ENCODE data around the gene PDSS2.

The PDSS2 gene

DNA sequence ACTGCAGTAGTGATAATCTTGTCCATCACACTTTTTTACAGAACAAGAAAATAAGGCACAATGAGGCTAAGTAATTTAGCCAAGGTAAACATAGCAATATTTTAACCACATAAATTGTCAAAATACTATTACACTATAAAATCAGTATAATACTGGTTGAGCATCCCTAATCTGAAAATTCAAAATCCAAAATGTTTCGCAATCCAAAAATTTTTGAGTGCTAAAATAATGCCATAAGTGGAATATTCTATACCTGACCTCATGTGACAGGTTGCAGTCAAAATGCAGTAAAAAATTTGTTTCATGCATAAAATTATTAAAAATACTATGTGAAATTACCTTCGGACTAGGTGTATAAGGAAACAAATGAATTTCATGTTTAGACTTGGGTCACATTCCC lies 101.5 kb downstream of the PDSS2 start:
- DNase-seq: no peak

DNA sequence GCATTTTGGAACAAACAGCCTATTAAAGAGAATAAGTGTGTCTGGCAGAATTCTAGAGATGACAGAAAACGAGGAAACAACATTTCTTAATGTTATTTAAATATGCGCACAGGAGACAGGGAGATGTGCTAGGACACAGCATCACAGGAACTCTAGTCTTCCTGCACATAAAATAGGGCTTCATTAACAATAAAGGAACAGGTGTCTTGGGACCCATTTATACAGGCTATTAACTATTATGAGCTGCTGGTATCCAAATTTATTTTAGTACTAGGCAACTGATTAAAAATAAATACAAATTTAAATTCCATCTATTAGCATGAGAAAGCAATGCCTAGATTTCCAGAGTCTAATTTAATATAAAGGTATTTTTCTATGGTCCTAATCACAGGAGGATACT lies 102.3 kb downstream of the PDSS2 start:
- no peak for DNase-seq

- no peak for DNase-seq
Measured at GRCh38 chr6:107355659-107356058, 103.7 kb downstream of the PDSS2 start.

DNA sequence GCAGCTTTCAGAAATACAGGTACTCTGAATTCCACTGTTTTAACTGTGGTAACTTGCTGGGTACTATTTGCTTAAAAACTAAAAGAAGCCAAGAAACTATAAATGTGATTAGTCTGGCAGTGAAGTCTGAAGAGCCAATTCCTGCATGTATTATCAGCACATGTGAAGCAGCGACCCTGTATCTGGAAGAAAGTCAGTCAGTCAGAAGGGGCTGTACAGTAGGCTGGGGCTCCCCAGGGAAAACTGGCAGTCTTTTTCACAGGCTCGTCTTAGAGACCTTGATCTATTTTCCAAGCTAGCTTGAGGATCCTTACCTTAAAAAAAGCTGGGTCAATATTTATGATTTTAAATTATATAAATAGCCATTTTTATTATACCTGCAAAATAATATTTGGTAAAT lies 104.9 kb downstream of the PDSS2 start:
- no peak for DNase-seq

DNA sequence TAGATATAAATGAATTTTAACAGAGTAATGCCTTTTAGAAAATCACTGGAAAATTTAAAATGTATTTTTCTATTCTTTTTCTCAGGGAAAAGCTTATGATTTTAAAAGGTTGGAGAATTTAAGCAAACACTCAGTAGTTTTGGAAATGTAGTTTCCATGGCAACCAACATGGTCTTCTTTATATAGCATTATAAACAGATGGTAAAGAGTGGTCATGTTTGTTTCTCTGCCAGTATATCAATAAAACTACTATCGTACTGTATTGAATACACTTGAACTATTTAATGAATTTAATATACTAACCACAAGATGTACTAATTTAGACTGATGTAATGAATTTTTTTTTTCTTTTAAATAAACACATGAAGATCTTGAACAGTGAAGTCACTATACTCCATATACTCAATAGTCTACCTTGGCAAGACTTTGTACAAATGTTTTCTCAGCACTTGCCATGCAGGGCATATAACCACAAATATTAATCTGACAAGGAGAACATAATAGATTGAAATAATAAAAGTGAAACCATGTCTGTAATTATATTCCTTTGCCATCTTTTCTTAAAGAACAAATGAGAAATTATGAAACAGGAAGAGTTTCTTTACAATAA lies 105.5 kb downstream of the PDSS2 start:
- no peak for DNase-seq

DNA sequence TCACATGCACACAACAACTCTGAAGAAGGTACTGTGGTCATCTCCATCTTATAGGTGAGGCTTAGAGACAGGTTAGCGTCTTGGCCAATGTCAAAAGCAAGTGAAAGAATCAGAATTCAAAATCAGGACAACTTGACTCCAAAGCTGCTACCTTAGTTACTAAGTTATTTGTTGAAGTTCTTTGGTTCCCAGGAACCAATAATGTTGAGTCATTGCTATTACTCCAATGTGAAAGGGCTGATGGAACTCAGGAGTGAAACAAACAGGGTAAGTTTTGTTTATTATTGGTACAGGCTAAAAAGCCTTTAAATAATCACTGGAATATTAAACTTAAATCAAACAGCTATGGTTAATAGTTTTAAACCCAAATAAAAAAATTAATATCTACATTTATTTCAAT lies 111.1 kb downstream of the PDSS2 start:
- DNase-seq: no peak

DNA sequence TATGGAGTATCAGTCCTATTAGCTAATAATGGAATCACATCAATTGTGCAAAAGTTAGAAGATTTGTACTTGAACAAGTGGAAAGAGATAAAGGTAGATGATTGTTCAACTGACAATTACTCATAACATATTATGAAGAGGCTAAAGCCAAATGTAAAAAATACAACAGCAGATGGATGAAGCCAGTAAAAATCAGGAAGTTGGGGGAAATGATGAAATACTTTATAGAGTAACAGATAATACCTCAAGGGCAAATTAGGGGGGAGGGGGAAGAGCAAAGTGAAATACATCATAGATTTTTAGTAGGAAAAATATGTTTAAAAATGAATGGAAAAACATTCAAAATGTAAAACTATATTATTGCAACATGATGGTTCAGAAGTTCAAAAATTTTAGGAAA lies 114.0 kb downstream of the PDSS2 start:
- no peak for DNase-seq

GRCh38 chr6:107344981-107345380 lies 114.4 kb downstream of the PDSS2 start:
- no peak for DNase-seq

- DNase-seq: no peak
Measured at GRCh38 chr6:107344383-107344782, 115.0 kb downstream of the PDSS2 start.

- DNase-seq: no peak
Measured at GRCh38 chr6:107342144-107342543, 117.2 kb downstream of the PDSS2 start.

GRCh38 chr6:107340881-107341280 lies 118.5 kb downstream of the PDSS2 start:
- no peak for DNase-seq

DNA sequence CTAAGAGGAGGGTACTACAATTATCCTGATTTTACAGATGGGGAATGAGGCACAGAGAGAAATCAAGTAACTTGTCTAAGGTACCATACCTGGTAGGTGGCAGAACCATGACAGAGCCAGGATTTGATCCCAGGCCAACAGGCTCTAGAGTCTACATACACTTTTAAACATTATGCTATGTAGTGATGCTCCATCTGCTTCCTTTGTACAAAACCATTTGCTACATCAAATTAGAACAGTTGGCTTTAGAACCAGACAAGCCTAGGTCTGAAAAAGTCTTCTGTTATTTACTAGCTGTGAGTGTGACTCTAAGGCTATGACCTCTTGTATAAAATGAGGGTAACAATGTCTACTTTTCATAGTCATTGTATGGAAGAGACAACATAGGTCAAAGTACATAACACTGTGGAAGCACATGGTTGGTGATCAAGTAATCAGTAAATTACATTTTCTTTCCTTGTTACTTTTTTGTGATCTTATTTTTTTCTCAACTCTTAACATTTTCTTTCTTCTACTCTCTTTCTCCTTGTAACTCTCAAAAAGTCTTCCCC lies 122.1 kb downstream of the PDSS2 start:
- no peak for DNase-seq

DNA sequence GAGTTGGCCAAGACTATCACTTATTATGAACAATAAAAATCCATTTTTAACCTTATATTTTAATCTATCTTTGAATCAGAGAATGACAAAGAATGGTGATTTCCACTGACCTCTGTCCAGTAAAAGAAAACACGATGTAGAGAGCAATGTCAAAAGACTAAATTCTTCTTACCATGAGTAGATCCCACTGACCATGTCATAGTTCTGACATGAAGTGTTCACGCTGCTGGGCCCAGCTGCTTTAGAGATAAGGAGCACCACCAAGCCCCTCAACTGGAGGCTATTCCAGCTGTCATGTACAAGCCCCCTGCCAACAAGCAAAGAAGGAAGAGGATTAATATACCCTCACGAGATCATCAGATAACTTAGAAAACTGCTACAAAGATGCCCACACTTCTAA lies 125.3 kb downstream of the PDSS2 start:
- no peak for DNase-seq

DNA sequence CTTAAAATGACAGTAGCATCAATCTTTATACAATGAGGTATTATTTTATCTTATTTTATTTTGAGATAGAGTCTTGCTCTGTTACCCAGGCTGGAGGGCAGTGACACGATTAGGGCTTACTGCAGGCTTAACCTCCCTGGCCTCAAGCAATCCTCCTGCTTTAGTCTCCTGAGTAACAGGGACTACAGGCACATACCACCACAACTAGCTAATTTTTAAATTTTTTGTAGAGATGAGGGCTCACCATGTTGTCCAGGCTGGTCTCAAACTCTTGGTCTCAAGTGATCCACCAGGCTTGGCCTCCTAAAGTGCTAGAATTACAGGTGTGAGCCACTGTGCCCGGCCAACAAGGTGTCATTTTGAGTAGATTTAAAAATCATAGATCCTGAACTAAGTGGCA lies 125.9 kb downstream of the PDSS2 start:
- no peak for DNase-seq

DNA sequence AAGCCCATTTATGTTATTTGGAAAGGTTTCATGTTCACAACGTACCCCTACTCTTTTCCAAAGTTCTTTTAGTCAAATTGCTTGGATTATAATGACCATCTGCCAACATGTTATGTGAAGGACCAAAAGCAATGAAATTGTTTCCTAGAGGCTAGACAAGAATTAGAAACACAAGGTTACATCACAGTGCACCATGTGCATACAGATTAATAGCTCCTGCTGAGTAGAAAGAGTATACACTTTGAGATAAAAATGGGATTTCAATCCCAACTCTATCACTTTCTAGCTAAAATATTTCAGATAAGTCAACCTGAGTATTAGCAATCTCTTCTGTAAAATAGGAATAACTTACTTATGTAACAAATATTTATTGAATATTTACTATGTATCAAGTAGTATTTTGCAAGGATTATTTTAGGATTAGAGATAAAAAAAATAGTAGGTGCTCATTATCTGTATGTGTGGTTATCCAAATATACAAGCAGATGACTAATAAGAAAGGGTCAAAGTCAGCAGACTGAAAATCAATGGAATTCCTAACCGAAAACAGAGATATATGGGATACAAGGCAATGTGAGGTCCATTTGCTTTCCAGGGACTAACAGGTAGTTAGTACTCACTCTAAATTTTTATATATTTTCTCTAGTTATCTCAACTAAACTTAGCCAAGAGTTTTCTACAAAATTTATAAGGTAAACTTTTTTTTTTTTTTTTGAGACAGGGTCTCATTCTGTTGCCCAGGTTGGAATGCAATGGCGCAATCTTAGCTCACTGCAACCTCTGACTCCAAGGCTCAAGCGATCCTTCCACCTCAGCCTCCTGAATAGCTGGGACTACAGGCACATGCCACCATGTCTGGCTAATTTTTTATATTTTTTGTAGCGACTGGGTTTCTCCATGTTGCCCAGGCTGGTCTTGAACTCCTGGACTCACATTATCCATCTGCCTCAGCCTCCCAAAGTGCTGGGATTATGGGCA lies 127.7 kb downstream of the PDSS2 start:
- no peak for DNase-seq

GRCh38 chr6:107330168-107330567 lies 129.2 kb downstream of the PDSS2 start:
- DNase-seq: no peak

DNA sequence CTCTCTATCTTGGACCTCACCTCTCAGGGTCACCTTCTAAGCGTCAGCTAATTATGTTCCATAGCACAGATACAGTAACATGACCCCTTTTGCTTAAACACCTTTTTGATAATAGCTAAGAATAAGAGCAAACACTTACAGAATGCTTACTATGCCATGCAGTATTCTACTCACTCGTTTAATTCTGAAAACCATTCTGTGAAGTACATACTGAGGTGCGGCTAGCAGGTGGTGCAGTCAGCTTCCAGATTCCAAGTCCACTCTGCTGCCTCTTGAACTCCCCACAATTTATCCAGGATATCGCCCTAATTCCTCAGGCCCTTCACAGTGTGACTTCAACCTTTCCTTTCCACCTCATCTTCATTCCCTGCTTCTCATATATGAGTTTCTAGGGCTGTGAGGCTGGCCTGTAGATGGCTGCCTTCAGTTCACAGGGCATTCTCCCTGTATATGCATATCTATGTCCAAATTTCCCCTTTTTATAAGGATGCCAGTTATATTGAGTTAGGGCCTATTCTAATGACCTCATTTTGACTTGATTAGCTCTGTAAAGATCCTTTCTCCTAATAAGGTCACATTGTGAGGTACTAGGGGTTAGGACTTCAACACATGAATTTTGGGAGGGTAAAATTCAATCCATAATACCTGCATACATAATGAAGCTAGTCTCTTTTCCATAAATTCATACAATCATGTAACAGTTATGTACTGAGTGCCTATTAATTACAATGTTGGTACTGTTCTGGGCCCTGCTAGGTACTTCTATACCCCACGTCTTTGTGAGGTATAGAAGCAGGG lies 130.1 kb downstream of the PDSS2 start:
- DNase-seq: no peak

GRCh38 chr6:107328081-107328480 lies 131.3 kb downstream of the PDSS2 start:
- DNase-seq: no peak

- DNase-seq: no peak
Measured at GRCh38 chr6:107323133-107323785, 136.1 kb downstream of the PDSS2 start.

DNA sequence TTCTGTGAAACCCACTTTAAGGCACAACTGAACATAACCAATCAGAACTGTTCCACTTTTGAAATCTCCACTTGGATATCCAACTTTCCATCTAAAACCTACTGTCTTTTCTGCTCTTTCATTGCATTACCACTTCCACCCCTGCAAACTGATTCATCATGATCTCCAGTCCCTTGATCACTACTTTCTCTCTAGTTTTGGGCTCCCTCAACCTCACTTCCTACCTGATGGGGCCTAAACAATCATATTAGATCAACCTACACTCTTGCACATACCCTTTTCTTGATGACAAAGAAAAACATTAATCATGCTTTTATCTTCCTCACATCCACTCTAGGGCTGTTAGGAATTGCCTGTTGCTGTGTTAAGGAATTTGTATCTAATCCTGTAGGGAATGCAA lies 137.6 kb downstream of the PDSS2 start:
- DNase-seq: no peak

- DNase-seq: no peak
Measured at GRCh38 chr6:107319906-107320530, 139.3 kb downstream of the PDSS2 start.

DNA sequence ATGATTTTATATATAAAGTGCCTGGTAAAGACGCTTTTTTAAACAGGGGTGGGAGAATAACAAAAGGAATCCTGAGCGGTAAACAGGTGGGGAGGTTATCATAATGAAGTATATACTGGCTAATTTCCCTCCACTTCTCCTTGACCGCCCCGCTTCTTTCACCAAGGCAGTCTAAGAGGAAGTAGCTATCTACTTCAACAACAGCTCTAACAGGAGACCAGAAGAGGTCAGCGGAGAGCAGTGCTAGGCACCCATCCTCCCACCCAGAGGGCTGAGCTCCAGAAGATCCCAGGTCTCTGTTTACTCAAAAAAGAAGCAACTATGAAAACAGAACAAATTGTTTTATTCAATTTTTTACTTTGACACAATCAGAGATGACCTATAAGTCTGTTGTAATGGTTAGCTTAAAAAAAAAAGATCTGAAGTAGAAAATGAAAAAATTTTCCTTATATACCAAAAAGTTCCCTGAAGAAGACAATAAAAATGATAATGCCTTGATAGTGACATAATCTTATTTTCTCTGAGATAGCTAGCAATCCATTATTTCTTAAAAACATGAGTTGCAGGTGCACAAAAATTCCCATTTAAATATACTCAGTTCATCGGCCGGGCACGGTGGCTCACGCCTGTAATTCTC lies 141.1 kb downstream of the PDSS2 start:
- no peak for DNase-seq

Data from T1000 (cell line).